Jurkat, Clone E6-1 (cell line): Measurements from ENCODE around the gene PTPRN2.
"Not testable (repeated sequence)": the region's sequence is repeated elsewhere in the genome, so short reads cannot be mapped to it uniquely, and the experiment has no call there.

Experiments used
- DNase-seq: peaks from one replicate; pipeline ENCODE4 v3.0.0-alpha.2; 2011; ENCODE audit warnings: low read depth, low spot score
- H3K4me3 ChIP-seq: 2 replicates; pipeline ENCODE4 v1.5.1; 2011; ENCODE audit warnings: mild to moderate bottlenecking, low read length, control low read depth, moderate library complexity

The PTPRN2 gene

GRCh38 chr7:157900556-157900955, 687.1 kb downstream of the PTPRN2 start:
- H3K4me3 ChIP-seq: no peak overlapping the region
- no peak for DNase-seq

DNA sequence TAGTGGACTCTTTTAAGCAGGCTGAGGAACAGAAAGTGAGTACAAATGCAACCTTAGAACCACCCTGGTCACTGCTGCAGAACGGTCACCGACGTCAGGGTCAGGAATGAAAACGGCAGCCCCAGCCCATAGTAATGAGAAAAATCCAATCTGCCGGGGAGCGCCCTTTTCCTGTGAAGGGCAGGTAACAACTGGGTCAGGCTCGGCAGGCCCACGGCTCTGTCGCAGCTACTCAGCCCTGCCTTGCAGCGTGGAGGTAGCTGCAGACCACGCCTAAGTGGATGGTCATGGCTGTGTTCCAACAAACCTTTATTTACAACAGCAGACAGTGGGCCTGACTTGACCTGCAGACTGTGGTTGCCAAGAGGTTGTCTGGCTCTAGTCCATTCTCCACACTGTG, 687.6 kb downstream of the PTPRN2 start:
- H3K4me3 ChIP-seq: no peak overlapping the region
- DNase-seq: no peak

GRCh38 chr7:157898802-157899505, 688.7 kb downstream of the PTPRN2 start:
- DNase-seq: no peak
- no peak overlapping the region for H3K4me3 ChIP-seq

- DNase-seq: no peak
- H3K4me3 ChIP-seq: no peak overlapping the region
Measured at GRCh38 chr7:157898261-157898660, 689.4 kb downstream of the PTPRN2 start.

GRCh38 chr7:157897681-157898080, 689.9 kb downstream of the PTPRN2 start:
- no peak for DNase-seq
- H3K4me3 ChIP-seq: no peak overlapping the region

GRCh38 chr7:157896774-157897555, 690.7 kb downstream of the PTPRN2 start:
- no peak for DNase-seq
- H3K4me3 ChIP-seq: no peak overlapping the region

- not testable (repeated sequence) for DNase-seq, H3K4me3 ChIP-seq
Measured at GRCh38 chr7:157896376-157896675, 691.3 kb downstream of the PTPRN2 start.

DNA sequence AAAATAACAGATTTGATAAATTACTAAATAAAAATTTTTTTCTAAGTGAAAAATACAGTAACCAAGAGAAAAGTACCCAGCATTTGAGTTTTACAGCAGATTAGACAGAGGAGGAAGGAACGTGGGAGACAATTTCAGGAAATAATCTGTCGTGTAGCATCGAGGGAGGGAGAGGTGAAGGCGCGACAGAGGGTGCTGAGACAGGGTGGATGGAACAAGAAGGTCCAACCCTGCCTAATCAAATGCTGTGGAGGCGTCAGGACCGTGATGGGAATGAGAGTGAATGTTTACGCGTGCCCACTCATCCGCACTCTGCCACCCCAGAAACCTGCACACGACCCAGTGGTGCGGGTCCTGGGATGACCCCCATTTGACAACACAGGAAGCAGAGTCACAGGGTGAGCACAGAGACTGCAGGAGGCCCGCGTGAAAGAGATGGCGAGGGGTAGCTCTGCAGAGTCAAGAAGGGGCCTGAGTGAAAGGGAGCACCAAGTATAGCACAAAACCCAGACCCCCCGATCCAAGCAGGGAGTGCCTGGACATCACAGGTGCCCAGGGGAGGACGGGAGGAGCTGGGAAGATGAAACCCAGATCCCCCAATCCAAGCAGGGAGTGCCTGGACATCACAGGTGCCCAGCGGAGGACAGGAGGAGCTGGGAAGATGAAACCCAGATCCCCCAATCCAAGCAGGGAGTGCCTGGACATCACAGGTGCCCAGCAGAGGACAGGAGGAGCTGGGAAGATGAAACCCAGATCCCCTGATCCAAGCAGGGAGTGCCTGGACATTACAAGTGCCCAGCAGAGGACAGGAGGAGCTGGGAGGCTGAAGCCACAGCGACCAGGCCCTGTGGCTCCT, 691.9 kb downstream of the PTPRN2 start:
- H3K4me3 ChIP-seq: no peak overlapping the region
- DNase-seq: no peak

DNA sequence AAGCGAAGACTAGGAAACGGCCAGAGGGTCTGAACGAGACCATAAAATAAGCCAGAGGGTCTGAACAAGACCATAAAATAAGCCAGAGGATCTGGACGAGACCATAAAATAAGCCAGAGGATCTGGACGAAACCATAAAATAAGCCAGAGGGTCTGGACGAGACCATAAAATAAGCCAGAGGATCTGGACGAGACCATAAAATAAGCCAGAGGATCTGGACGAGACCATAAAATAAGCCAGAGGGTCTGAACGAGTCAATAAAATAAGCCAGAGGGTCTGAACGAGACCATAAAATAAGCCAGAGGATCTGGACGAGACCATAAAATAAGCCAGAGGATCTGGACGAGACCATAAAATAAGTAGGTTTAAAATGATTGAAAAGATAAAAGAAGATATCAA, 692.5 kb downstream of the PTPRN2 start:
- DNase-seq, H3K4me3 ChIP-seq: not testable (repeated sequence)

GRCh38 chr7:157893535-157894044, 694.0 kb downstream of the PTPRN2 start:
- no peak for DNase-seq
- H3K4me3 ChIP-seq: no peak overlapping the region

GRCh38 chr7:157892751-157893523, 694.7 kb downstream of the PTPRN2 start:
- H3K4me3 ChIP-seq: no peak overlapping the region
- no peak for DNase-seq

- no peak overlapping the region for H3K4me3 ChIP-seq
- no peak for DNase-seq
Measured at GRCh38 chr7:157890921-157891401, 696.7 kb downstream of the PTPRN2 start.

- H3K4me3 ChIP-seq: no peak overlapping the region
- DNase-seq: no peak
Measured at GRCh38 chr7:157889480-157889879, 698.1 kb downstream of the PTPRN2 start.

DNA sequence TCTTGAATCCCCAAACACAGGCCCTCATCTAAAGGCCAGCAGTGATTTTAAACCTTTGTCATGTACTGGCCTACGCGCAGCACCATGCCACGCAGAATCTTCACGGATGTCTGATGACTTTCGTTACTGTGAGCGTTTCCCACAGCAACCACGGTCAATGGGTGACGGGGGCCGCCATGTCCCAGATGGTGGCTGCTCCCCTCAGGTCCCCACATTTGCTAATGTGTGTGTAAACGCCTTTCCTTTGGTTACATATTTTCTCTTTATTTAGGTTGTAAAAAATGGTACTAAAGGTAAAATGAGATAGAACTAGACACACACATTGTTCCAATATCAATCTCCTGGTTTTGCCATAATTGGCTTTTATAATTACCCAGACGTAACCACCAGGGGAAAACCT, 699.0 kb downstream of the PTPRN2 start:
- no peak overlapping the region for H3K4me3 ChIP-seq
- no peak for DNase-seq

- no peak for DNase-seq
- H3K4me3 ChIP-seq: no peak overlapping the region
Measured at GRCh38 chr7:157887400-157887799, 700.2 kb downstream of the PTPRN2 start.

DNA sequence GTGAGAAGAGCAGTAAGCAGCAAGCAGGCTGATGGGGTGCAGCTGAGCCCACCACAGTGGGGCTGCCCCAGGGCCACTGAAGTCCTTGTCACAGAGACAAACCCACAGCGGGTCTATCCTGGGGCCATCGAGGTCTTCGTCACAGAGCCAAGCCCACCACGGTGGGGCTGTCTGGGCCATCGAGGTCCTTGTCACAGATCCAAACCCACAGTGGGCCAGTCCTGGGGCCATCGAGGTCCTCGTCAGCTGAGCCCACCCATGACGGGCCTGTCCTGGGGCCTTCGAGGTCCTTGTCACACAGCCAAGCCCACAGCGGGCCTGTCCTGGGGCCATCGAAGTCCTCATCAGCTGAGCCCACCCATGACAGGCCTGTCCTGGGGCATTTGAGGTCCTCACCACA, 700.9 kb downstream of the PTPRN2 start:
- DNase-seq: no peak
- no peak overlapping the region for H3K4me3 ChIP-seq

DNA sequence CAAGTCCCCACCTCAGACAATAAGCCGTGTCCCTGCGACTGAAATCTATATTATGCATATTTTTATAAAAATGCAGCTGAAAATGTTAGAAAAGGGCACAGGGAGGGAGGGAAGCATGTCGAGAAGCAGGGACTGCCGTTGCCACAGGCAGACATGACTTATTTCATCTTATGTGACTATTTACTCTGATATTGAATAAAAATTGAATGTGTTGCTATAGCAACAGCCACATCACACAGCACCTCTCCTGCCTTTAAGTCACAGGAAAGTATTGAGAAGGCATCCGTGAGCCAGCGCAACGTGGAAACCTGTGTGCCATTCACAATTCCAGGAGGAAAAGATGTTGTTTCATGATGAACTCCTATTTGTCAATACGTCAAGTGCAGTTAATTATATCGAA, 701.4 kb downstream of the PTPRN2 start:
- no peak overlapping the region for H3K4me3 ChIP-seq
- DNase-seq: no peak

DNA sequence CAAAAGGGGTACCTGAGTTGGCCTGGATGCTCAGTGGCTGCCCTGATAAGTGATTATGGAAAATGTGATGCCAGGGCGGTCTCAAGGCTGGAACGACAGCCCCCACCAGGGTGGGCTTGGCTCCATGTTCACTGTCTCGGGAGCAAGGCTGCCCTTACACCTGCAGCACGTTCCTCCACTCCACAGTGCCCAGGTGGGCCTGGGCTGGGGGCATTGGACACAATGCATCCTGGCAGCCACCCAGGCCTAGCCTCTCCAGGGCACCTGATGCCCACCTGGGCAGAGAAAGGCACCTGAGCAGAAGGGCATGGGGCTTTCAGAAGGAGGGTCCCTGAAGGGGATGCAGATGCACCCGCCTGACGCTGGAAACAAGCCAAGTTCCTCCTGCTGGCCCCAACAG, 702.5 kb downstream of the PTPRN2 start:
- DNase-seq: no peak
- H3K4me3 ChIP-seq: no peak overlapping the region

DNA sequence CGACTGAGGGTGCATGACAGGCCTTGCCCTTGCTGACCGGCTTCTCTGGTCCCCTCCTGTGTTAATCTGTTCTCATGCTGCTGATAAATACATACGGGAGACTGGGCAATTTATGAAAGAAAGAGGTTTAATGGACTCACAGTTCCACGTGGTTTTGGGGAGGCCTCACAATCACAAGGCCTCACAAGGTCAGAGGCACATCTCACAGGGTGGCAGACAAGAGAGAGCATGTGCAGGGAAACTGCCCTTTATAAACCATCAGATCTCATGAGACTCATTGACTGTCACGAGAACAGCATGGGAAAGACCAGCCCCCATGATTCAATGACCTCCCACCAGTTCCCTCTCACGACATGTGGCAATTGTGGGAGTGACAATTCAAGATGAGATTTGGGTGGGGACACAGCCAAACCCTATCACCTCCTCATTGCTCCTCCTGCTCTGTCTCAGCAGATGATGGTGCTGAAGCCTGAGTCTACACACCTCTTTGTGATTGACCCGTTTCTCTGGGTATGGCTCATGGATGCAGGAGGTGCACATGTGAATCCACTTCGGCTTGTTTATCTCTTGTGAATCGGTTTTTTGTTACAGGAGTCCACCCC, 703.1 kb downstream of the PTPRN2 start:
- H3K4me3 ChIP-seq: no peak overlapping the region
- DNase-seq: no peak
